OCI-LY3 (cell line): ENCODE measurements around the gene CFAP410.

Source experiments
- H2AFZ ChIP-seq: fragments of 200-600, 300-600 bp; shearing (Covaris generic); 2 replicates; pipeline ENCODE4 v1.6.0; 2014; ENCODE audit warnings: antibody characterized with exemption, low read depth, low read length
- H3K27ac ChIP-seq: fragments of 200-600, 300-600 bp; sonication (generic); 2 replicates; pipeline ENCODE4 v1.5.1; 2014; ENCODE audit warnings: mild to moderate bottlenecking, low read length, moderate library complexity, mixed read lengths
- H3K27me3 ChIP-seq: fragments of 200-600, 300-600 bp; sonication (generic); 2 replicates; pipeline ENCODE4 v1.6.1; 2014; ENCODE audit warnings: low read depth, low read length, mixed read lengths
- H3K36me3 ChIP-seq: fragments of 200-600, 300-600 bp; sonication (generic); replicated peaks from 2 replicates; pipeline ENCODE3; 2014; ENCODE audit warnings: low read depth, low read length, mixed read lengths
- H3K4me1 ChIP-seq: fragments of 300-600, 200-600 bp; sonication (generic); 2 replicates; pipeline ENCODE4 v1.6.1; 2014; ENCODE audit warnings: low read length, mixed read lengths
- H3K4me2 ChIP-seq: fragments of 200-600, 300-600 bp; sonication (generic); 2 replicates; pipeline ENCODE4 v1.6.1; 2014; ENCODE audit warnings: low read length, mixed read lengths
- H3K4me3 ChIP-seq: fragments of 300-600, 200-600 bp; sonication (generic); 2 replicates; pipeline ENCODE4 v1.5.1; 2014; ENCODE audit warnings: antibody characterized with exemption, mild to moderate bottlenecking, low read length, moderate library complexity
- H3K79me2 ChIP-seq: fragments of 300-600, 200-600 bp; shearing (Covaris generic); 2 replicates; pipeline ENCODE4 v1.6.1; 2014; ENCODE audit warnings: mild to moderate bottlenecking, low read length, mixed read lengths
- H3K9ac ChIP-seq: fragments of 300-600, 200-600 bp; shearing (Covaris generic); 2 replicates; pipeline ENCODE4 v1.6.0; 2014; ENCODE audit warnings: mild to moderate bottlenecking, low read length, moderate library complexity
- H3K9me3 ChIP-seq: fragments of 200-600, 300-600 bp; shearing (Covaris generic); 2 replicates; pipeline ENCODE4 v1.6.1; 2014; ENCODE audit warnings: low read length, mixed read lengths; ENCODE audit not compliant: insufficient read depth
- H4K20me1 ChIP-seq: fragments of 200-600, 300-600 bp; sonication (generic); 2 replicates; pipeline ENCODE4 v1.6.1; 2016; ENCODE audit warnings: low read length, mixed read lengths; ENCODE audit not compliant: insufficient read depth
- EZH2phosphoT487 ChIP-seq: fragments of 200-600 bp; shearing (Covaris generic); IDR thresholded peaks from 2 replicates; pipeline ENCODE4 v1.6.1; 2018; ENCODE audit warnings: antibody characterized with exemption, mixed run types, low read depth
- TF ChIP-seq, protein P1 (sequence below): fragments of 200-600, 300-600 bp; sonication (generic); IDR thresholded peaks from 2 replicates; pipeline ENCODE4 v1.5.1; 2014; ENCODE audit warnings: antibody characterized with exemption, low read length, low read depth

Gene CFAP410

DNA sequence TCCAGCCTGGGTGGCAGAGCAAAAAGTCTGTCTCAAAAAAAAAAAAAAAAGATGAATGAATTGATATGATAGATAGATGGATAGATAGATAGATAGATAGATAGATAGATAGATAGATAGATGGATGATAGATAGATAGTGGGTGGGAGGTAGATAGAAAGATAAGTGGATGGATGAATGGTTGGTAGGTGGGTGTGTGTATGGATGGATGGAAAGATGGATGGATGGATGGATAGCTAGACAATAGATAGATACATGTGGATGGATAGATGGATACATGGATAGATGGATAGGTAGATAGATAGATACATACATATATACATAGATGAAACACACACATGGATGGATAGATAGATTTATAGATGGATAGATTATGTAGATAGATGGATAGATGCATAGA lies 42.7 kb upstream of the CFAP410 start:
- no peaks in the 10 kb centered on the region for H3K27me3 ChIP-seq
- H3K4me1 ChIP-seq = no peaks in the 10 kb centered on the region
- H3K4me3 ChIP-seq = no peak overlapping the region
- H3K36me3 ChIP-seq = peaks cover 56% of the 10 kb centered on the region
- no peaks in the 10 kb centered on the region for H3K9me3 ChIP-seq
- no peak overlapping the region for H3K27ac ChIP-seq
- no peak overlapping the region for H3K9ac ChIP-seq
- H3K79me2 ChIP-seq = no peaks in the 10 kb centered on the region
- no peak overlapping the region for H2AFZ ChIP-seq
- no peak overlapping the region for H3K4me2 ChIP-seq
- TF ChIP-seq, protein P1, sequence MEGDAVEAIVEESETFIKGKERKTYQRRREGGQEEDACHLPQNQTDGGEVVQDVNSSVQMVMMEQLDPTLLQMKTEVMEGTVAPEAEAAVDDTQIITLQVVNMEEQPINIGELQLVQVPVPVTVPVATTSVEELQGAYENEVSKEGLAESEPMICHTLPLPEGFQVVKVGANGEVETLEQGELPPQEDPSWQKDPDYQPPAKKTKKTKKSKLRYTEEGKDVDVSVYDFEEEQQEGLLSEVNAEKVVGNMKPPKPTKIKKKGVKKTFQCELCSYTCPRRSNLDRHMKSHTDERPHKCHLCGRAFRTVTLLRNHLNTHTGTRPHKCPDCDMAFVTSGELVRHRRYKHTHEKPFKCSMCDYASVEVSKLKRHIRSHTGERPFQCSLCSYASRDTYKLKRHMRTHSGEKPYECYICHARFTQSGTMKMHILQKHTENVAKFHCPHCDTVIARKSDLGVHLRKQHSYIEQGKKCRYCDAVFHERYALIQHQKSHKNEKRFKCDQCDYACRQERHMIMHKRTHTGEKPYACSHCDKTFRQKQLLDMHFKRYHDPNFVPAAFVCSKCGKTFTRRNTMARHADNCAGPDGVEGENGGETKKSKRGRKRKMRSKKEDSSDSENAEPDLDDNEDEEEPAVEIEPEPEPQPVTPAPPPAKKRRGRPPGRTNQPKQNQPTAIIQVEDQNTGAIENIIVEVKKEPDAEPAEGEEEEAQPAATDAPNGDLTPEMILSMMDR = no peak
- no peak for TF ChIP-seq EZH2phosphoT487
- no peaks in the 10 kb centered on the region for H4K20me1 ChIP-seq

DNA sequence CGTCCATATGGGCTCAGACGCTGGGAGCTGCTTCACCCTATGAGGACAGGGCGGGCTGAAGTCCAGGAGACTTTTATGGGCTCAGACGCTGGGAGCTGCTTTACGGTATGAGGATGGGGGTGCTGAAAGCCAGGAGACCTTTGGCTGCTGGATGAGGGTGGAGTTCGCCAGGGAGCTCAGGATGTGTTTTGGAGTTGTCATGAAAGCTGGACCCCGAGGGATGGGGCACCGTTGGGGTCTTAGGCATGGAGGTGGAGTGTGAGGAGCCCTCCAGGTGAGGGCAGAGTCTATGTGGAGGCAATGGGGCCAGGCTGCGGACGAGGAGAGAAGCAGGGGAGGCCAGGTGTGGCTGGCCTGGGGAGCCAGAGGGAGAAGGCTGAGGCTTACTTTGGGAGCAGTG lies 41.7 kb upstream of the CFAP410 start:
- H4K20me1 ChIP-seq = no peaks in the 10 kb centered on the region
- no peak overlapping the region for H3K4me2 ChIP-seq
- TF ChIP-seq, protein P1 = no peak
- no peak for TF ChIP-seq EZH2phosphoT487
- H3K4me1 ChIP-seq = no peaks in the 10 kb centered on the region
- H3K27me3 ChIP-seq = no peaks in the 10 kb centered on the region
- no peak overlapping the region for H2AFZ ChIP-seq
- H3K27ac ChIP-seq = no peak overlapping the region
- H3K36me3 ChIP-seq = peaks cover 57% of the 10 kb centered on the region
- H3K9me3 ChIP-seq = no peaks in the 10 kb centered on the region
- H3K4me3 ChIP-seq = no peak overlapping the region
- H3K9ac ChIP-seq = no peak overlapping the region
- H3K79me2 ChIP-seq = no peaks in the 10 kb centered on the region

DNA sequence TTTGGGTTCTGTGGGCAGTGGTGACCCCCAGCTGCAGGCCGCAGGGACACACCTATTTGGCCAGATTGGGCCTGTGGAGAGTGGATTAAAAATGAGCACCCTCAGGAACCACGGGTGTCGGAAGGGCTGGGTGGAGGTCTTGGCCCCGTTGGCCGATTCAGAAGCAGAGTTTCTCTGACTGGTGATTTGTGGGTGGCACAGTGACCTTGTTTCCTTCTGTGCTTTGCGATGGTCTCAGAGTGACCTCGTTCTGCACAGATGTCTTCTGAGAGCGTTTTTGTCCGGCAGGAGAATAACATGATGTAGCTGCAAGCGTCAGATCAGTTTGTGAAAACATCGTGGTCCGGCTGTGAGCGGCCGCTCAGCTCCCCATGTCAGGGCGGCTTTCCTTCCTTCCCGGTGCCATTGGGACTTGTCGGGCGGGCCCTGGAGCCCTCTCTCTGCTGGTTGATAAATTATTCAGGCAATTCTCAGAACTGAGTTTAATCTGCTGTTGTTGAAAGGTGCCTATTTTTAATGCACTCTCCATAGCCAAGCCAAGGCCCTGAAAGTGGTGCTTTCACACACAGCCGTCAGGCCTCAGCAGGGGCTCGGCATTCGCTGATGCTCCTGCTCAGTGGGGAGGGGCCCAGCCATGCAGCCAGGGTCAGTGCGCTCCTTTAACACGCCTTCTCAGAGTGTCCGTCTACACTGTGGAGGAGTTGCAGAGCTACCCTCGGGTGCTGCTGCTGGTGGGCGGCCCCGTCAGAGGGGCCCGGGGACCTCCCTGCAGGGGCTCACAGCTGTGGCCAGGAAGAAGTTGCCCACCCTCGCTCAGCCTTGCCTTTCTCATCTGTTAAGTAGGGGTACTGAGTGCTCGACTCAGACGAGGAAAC lies 41.0 kb upstream of the CFAP410 start:
- no peak overlapping the region for H3K4me2 ChIP-seq
- no peak overlapping the region for H3K9ac ChIP-seq
- H3K27me3 ChIP-seq = no peaks in the 10 kb centered on the region
- H2AFZ ChIP-seq = no peak overlapping the region
- no peaks in the 10 kb centered on the region for H3K4me1 ChIP-seq
- H3K36me3 ChIP-seq = peaks cover 59% of the 10 kb centered on the region
- no peak for TF ChIP-seq EZH2phosphoT487
- H3K4me3 ChIP-seq = no peak overlapping the region
- H3K79me2 ChIP-seq = no peaks in the 10 kb centered on the region
- H3K27ac ChIP-seq = no peak overlapping the region
- H3K9me3 ChIP-seq = no peaks in the 10 kb centered on the region
- H4K20me1 ChIP-seq = no peaks in the 10 kb centered on the region

DNA sequence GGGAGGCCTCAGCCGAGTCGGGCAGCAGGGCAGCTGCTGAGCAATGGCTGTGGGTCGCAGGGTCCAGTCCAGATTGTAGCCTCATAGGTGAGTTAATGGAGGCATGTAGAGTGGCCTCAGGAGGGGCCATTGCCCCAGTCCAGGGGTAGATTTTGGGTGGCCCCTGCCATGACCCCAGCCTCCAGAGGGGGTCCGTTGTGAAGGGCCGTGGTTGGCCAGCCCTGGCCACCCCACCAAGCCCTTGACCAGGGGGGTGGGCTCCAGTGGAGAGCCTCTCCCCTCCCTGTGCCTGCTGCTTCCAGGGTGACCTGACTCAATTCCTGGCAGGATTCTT lies 40.3 kb upstream of the CFAP410 start:
- H3K36me3 ChIP-seq = peaks cover 55% of the 10 kb centered on the region
- TF ChIP-seq EZH2phosphoT487 = no peak
- TF ChIP-seq, protein P1 = no peak
- H3K27ac ChIP-seq = no peak overlapping the region
- H3K4me3 ChIP-seq = no peak overlapping the region
- no peak overlapping the region for H3K9ac ChIP-seq
- H3K27me3 ChIP-seq = no peaks in the 10 kb centered on the region
- no peaks in the 10 kb centered on the region for H3K4me1 ChIP-seq
- H4K20me1 ChIP-seq = no peaks in the 10 kb centered on the region
- no peak overlapping the region for H2AFZ ChIP-seq
- no peak overlapping the region for H3K4me2 ChIP-seq
- H3K79me2 ChIP-seq = no peaks in the 10 kb centered on the region
- no peaks in the 10 kb centered on the region for H3K9me3 ChIP-seq
